PFSK-1 (cell line): ENCODE measurements around the gene WAC.

Experiments
- FOXP2 ChIP-seq: optimal IDR thresholded peaks from 2 replicates; pipeline ENCODE3; 2011; ENCODE audit warnings: borderline replicate concordance, control low read depth, inconsistent platforms; ENCODE audit not compliant: insufficient read depth; ENCODE audit errors: extremely low read length, extremely low read depth
- REST ChIP-seq, 2 experiments: IDR thresholded peaks; 2 replicates each; pipeline versions ENCODE4 v1.6.1 to v1.8.0; 2011 to 2012; ENCODE audit warnings: low read depth in 2 of 2, low read length in 2 of 2, control low read depth in 1 of 2, inconsistent platforms in 1 of 2, mild to moderate bottlenecking in 1 of 2, moderate library complexity in 1 of 2; ENCODE audit not compliant: insufficient read depth in 1 of 2
- SIN3A ChIP-seq: IDR thresholded peaks from 2 replicates; pipeline ENCODE4 v1.6.1; 2012; ENCODE audit warnings: mild to moderate bottlenecking, low read length, moderate library complexity, borderline replicate concordance; ENCODE audit not compliant: insufficient read depth
- TAF1 ChIP-seq: IDR thresholded peaks from 2 replicates; pipeline ENCODE4 v1.6.1; 2012; ENCODE audit warnings: low read length, control low read depth, borderline replicate concordance; ENCODE audit not compliant: insufficient read depth

DNA sequence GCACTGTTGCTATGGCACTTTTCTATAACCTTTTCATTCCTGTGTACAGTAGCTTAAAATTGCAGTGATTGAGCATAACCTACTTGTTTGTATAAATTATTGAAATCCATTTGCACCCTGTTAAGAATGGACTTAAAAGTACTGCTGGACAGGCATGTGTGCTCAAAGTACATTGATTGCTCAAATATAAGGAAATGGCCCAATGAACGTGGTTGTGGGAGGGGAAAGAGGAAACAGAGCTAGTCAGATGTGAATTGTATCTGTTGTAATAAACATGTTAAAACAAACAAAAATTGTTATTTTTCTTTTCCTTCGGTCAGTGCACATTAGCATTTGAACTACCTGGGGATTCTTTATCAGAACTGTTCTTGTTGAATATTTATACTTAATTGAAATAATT is 87.3 kb downstream of the WAC start:
- TF ChIP-seq TAF1: no peak
- no peak for TF ChIP-seq FOXP2
- no peak for TF ChIP-seq REST (IDR thresholded peaks at IDR 0.05; ENCODE audit: insufficient read depth in 1 of 2, low read depth in 2 of 2, low read length in 2 of 2)
- no peak for TF ChIP-seq SIN3A
